ENCODE data around the gene SMYD3. TPM values are rescaled to one million over a fixed set of nuclear protein-coding genes. Genes with fewer than 3 reads are reported as not detected.
A peak's percentile ranks its signal among the peaks of the same experiment; 100 is the strongest.

The SMYD3 gene
- total and polyA plus RNA-seq, 2 of the 13 experiments (the other 11 are each of a cell fraction or from before 2014, with no cell fraction given): 27.7 to 35.8 TPM

DNA sequence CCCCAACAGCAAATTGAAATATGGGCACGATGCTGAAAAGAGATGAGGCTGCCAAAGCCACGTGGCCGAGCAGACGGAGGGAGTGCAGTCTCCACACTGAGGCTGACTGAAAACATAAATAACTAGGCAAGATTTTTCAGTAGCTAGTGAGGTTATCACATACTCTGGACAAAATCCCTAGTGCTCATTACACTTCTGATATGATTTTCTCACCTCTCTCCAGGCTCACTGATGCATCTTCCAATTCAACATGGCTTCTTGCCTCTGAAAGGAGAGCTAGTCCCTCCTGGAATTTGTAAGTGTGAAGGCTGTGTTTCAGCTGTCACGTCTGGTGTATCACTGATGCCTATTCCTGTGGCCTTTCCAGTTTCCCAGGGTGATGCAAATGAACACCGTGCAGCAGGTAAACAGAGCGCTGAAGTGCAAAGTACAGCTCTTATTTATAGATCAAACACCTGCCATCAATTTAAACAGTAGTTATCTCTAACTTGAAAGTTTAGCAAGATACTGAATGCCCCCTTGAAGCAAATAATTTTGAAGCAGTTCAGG lies 696.2 kb downstream of the SMYD3 start (continued):
- TF ChIP-seq, protein P1, sequence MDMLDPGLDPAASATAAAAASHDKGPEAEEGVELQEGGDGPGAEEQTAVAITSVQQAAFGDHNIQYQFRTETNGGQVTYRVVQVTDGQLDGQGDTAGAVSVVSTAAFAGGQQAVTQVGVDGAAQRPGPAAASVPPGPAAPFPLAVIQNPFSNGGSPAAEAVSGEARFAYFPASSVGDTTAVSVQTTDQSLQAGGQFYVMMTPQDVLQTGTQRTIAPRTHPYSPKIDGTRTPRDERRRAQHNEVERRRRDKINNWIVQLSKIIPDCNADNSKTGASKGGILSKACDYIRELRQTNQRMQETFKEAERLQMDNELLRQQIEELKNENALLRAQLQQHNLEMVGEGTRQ (IDR thresholded peaks at IDR 0.05; ENCODE audit: low read depth, low read length): no peak
- TF ChIP-seq, protein P1 (CRISPR knock-in tag; IDR thresholded peaks at IDR 0.05; ENCODE audit: borderline replicate concordance): no peak
- 0 out of 2 replicates have a peak, but pooled peaks have one; percentile 39 for TF ChIP-seq ZNF556 (CRISPR knock-in tag; IDR thresholded peaks at IDR 0.05; ENCODE audit: borderline replicate concordance)
- TF ChIP-seq, protein P2, sequence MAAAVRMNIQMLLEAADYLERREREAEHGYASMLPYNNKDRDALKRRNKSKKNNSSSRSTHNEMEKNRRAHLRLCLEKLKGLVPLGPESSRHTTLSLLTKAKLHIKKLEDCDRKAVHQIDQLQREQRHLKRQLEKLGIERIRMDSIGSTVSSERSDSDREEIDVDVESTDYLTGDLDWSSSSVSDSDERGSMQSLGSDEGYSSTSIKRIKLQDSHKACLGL (CRISPR knock-in tag; IDR thresholded peaks at IDR 0.05): no peak
- TF ChIP-seq ZNF670 (CRISPR knock-in tag; IDR thresholded peaks at IDR 0.05; ENCODE audit: borderline replicate concordance): 0 out of 2 replicates have a peak, but pooled peaks have one; percentile 41
- TF ChIP-seq ZNF484 (CRISPR knock-in tag; IDR thresholded peaks at IDR 0.05; ENCODE audit: borderline replicate concordance, low read depth): no peak
- TF ChIP-seq, protein P3, sequence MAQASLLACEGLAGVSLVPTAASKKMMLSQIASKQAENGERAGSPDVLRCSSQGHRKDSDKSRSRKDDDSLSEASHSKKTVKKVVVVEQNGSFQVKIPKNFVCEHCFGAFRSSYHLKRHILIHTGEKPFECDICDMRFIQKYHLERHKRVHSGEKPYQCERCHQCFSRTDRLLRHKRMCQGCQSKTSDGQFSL (CRISPR knock-in tag; IDR thresholded peaks at IDR 0.05): no peak
- TF ChIP-seq SMAD3 (CRISPR knock-in tag; IDR thresholded peaks at IDR 0.05): 0 out of 2 replicates have a peak, but pooled peaks have one; percentile 32
- TF ChIP-seq SRY (CRISPR knock-in tag; IDR thresholded peaks at IDR 0.05): no peak
- TF ChIP-seq, protein P4, sequence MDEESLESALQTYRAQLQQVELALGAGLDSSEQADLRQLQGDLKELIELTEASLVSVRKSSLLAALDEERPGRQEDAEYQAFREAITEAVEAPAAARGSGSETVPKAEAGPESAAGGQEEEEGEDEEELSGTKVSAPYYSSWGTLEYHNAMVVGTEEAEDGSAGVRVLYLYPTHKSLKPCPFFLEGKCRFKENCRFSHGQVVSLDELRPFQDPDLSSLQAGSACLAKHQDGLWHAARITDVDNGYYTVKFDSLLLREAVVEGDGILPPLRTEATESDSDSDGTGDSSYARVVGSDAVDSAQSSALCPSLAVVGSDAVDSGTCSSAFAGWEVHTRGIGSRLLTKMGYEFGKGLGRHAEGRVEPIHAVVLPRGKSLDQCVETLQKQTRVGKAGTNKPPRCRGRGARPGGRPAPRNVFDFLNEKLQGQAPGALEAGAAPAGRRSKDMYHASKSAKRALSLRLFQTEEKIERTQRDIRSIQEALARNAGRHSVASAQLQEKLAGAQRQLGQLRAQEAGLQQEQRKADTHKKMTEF (CRISPR knock-in tag; IDR thresholded peaks at IDR 0.05): peak; percentile 52
- TF ChIP-seq CEBPB (IDR thresholded peaks at IDR 0.05; ENCODE audit: borderline replicate concordance, low read depth, low read length): peak; percentile 59; the same call in 1 of the 2 replicates
- TF ChIP-seq, protein P5, sequence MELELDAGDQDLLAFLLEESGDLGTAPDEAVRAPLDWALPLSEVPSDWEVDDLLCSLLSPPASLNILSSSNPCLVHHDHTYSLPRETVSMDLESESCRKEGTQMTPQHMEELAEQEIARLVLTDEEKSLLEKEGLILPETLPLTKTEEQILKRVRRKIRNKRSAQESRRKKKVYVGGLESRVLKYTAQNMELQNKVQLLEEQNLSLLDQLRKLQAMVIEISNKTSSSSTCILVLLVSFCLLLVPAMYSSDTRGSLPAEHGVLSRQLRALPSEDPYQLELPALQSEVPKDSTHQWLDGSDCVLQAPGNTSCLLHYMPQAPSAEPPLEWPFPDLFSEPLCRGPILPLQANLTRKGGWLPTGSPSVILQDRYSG (CRISPR knock-in tag; IDR thresholded peaks at IDR 0.05): no peak
- no peak for TF ChIP-seq ZNF17 (CRISPR knock-in tag; IDR thresholded peaks at IDR 0.05)
- TF ChIP-seq GPN1 (CRISPR knock-in tag; IDR thresholded peaks at IDR 0.05; ENCODE audit: borderline replicate concordance): no peak
- TF ChIP-seq, protein P6, sequence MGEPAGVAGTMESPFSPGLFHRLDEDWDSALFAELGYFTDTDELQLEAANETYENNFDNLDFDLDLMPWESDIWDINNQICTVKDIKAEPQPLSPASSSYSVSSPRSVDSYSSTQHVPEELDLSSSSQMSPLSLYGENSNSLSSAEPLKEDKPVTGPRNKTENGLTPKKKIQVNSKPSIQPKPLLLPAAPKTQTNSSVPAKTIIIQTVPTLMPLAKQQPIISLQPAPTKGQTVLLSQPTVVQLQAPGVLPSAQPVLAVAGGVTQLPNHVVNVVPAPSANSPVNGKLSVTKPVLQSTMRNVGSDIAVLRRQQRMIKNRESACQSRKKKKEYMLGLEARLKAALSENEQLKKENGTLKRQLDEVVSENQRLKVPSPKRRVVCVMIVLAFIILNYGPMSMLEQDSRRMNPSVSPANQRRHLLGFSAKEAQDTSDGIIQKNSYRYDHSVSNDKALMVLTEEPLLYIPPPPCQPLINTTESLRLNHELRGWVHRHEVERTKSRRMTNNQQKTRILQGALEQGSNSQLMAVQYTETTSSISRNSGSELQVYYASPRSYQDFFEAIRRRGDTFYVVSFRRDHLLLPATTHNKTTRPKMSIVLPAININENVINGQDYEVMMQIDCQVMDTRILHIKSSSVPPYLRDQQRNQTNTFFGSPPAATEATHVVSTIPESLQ (CRISPR knock-in tag; conservative IDR thresholded peaks at IDR 0.05): no peak
- no peak for TF ChIP-seq ZNF124 (CRISPR knock-in tag; IDR thresholded peaks at IDR 0.05)
- no peak for TF ChIP-seq NR2F6 (IDR thresholded peaks at IDR 0.05)
- peak; percentile 50; the same call in 1 of the 2 replicates for TF ChIP-seq NR2F6 (CRISPR knock-in tag; IDR thresholded peaks at IDR 0.05)
- TF ChIP-seq, protein P7, sequence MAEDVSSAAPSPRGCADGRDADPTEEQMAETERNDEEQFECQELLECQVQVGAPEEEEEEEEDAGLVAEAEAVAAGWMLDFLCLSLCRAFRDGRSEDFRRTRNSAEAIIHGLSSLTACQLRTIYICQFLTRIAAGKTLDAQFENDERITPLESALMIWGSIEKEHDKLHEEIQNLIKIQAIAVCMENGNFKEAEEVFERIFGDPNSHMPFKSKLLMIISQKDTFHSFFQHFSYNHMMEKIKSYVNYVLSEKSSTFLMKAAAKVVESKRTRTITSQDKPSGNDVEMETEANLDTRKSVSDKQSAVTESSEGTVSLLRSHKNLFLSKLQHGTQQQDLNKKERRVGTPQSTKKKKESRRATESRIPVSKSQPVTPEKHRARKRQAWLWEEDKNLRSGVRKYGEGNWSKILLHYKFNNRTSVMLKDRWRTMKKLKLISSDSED (CRISPR knock-in tag; IDR thresholded peaks at IDR 0.05): no peak
- no peak for TF ChIP-seq ARHGAP35 (CRISPR knock-in tag; IDR thresholded peaks at IDR 0.05; ENCODE audit: borderline replicate concordance)
- no peak for TF ChIP-seq LCORL (IDR thresholded peaks at IDR 0.05)
- TF ChIP-seq LCORL (CRISPR knock-in tag; IDR thresholded peaks at IDR 0.05): peak; percentile 66
